Activated T-helper 9 cell treated with anti-CD3 and anti-CD28 coated beads, Interleukin-2, amount 50 U/mL, for 16 hours (primary cell): ENCODE data around the gene ALDH2.
A peak's percentile ranks its signal among the peaks of the same experiment; 100 is the strongest.
"Not testable (repeated sequence)": the region's sequence is repeated elsewhere in the genome, so short reads cannot be mapped to it uniquely, and the experiment has no call there.

ENCODE experiments used
- DNase-seq: peaks from one replicate; pipeline ENCODE4 v3.0.0-alpha.2; 2020; ENCODE audit warnings: low read depth

ALDH2 gene

DNA sequence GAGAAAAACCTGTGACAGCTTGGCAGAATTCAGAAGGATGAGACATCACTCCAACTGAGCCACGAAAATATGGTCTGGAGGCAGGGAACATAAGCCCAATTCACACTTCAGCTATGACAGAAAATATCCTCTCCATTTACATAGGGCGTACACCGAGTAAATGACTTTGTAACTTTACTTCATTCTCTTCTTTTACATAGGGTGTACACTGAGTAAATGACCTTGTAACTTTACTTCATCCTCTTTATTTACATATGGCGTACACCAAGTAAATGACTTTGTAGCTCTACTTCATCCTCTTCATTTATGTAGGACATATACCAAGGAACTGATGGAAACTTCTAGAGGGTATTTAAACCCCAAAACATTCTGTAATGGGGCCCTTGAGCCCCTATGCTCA, 61.2 kb downstream of the ALDH2 start:
- DNase-seq = no peak

- DNase-seq = no peak
These were observed 61.7 kb downstream of the ALDH2 start for GRCh38 chr12:111828338-111828979.

GRCh38 chr12:111829635-111830034, 62.9 kb downstream of the ALDH2 start:
- not testable (repeated sequence) for DNase-seq

DNA sequence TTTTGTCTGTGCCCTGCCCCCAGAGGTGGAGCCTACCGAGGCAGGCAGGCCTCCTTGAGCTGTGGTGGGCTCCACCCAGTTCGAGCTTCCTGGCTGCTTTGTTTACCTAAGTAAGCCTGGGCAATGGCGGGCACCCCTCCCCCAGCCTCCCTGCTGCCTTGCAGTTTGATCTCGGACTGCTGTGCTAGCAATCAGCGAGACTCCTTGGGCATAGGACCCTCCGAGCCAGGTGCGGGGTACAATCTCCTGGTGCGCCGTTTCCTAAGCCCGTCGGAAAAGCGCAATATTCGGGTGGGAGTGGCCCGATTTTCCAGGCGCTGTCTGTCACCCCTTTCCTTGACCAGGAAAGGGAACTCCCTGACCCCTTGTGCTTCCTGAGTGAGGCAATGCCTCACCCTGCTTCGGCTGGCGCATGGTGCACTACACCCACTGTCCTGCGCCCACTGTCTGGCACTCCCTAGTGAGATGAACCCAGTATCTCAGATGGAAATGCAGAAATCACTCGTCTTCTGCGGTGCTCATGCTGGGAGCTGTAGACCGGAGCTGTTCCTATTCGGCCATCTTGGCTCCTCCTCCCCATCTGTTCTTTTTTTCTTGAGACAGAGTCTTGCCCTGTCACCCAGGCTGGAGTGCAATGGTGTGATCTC, 68.1 kb downstream of the ALDH2 start:
- not testable (repeated sequence) for DNase-seq

GRCh38 chr12:111835531-111836181, 68.9 kb downstream of the ALDH2 start:
- not testable (repeated sequence) for DNase-seq

DNA sequence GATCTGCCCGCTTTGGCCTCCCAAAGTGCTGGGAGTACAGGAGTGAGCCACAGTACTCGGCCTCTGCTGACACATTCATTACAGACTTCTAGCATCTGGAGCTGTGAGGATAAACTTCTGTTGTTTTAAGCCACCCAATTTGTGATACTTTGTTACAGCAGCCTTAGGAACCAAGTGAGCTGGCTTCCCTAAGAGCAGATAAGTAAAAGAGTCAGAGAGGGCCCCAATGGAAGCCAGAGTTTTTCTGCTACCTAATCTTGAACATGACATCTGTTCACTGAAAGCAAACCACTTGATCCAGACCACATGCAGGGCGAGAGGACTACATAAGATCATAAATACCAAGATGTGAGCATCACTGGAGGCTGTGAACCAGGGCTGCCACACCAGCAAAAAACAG, 71.6 kb downstream of the ALDH2 start:
- no peak for DNase-seq

DNA sequence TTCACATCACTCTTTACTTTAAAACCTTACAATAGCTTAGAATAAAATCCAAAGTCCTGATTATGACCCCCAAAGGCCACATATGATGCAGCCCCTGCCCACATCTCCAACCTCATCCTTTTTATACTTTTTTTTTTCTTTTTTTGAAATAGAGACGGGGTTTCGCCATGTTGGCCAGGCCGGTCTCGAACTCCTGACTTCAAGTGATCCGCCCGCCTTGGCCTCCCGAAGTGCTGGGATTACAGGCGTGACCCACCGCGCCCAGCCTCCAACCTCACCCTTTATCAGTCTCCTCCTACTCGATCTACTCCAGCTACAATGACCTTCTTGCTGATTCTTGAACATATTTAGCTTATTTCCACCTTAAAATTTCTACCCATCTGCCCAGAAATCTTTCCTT, 74.1 kb downstream of the ALDH2 start:
- DNase-seq = no peak

- no peak for DNase-seq
These were observed 74.6 kb downstream of the ALDH2 start for GRCh38 chr12:111841236-111841749.

DNA sequence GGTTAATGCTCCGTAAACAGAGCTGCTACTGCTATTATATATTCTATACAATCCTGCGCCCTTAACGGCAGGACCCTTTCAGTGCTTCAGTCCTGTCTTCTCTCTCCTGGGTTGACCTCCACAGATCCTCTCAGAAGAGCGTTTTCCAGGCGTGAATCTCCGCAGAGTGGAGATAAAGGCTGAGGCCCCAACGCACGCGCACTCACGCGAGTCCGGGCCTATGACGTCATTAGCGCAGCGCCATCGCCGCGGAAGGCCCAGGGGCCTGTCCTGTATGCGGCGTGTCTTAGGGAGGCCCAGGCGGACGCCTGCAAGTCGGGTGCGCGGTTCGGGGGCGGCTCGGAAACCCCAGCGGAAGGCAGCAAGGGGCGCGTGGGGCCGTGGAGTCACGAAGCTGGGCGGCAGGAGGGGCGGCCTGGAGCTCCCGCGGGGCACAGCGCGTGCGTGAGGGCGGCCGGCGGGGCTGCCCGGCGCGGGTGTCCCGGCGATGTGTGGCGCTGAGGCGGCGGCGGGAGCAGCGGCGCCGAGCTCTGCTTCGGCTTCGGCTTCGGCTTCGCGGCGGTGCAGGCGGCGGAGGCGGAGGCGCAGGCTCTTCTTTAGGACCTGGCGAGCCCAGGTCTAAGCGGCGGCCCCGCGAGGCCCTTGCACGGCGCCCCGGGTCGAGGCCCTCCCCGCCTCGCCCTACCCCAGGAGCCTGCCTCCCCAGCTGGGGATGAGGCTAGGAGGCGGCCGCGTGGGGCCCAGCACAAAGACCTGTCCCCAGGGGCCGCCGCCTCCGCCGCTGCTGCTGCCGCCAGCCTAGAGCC, 75.2 kb downstream of the ALDH2 start, which contains the start of gene MAPKAPK5:
TSS of gene MAPKAPK5 (plus strand) at position 479 of the 806 bp plus-strand sequence. CDS start 506 bp downstream, outside the sequence.
- DNase-seq = peak; percentile 94

GRCh38 chr12:111842556-111843396, 76.0 kb downstream of the ALDH2 start:
- DNase-seq = no peak

DNA sequence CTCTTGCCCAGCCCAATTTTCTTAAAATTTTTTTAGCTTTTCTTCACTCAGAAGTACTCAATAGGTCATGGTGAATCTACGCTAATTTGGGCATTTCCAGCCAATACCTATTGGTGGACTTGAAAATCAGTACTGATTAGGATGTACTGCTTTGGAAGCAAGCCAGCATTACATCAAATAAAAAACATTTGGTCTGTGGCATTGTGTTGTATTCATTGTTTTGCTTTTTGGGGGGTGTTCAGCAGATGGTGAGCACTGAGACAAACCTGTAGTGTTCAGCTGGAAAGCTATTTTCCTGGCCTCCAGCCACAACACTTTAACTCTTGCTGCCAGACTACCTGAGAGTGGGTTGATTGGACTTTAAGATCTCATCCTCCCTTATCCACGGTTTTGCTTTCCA, 79.3 kb downstream of the ALDH2 start:
- DNase-seq = no peak

GRCh38 chr12:111850526-111850925, 83.8 kb downstream of the ALDH2 start:
- no peak for DNase-seq

DNA sequence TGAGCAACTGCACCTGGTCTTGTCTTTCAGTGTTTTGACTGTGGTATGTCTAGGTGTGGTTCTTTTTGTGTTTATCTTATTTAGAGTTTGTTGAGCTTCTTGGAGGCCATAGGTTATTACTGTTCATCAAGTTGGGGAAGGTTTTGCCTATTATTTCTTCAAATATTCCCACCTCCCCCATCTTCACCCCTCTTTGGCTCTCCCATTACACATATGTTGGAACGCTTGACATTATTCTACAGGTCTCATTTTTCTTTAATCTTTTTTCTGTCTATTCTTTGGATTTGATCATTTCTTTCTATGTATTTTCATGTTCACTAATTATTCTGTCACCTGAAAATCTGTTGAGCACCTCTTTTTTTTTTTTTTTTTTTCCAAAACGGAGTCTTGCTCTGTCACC, 91.5 kb downstream of the ALDH2 start:
- no peak for DNase-seq

GRCh38 chr12:111858778-111859177, 92.0 kb downstream of the ALDH2 start:
- DNase-seq = no peak

- no peak for DNase-seq
These were observed 98.2 kb downstream of the ALDH2 start for GRCh38 chr12:111864913-111865312.
